Tibial nerve (tissue), 4 donors: ENCODE results near the gene CENPX. TPM values are rescaled to one million over a fixed set of nuclear protein-coding genes. Genes with fewer than 3 reads are reported as not detected.

ENCODE experiments used
- DNase-seq, 2 donors: peaks; one replicate each; pipeline ENCODE4 v3.0.0-alpha.2; 2019; ENCODE audit warnings: low spot score in 2 of 2
- H3K27ac ChIP-seq, 4 donors: fragments of 200-600 bp; sonication (generic) in 3 of 4; one replicate each; pipeline ENCODE4 v1.5.1; 2017 to 2019; ENCODE audit warnings: mild to moderate bottlenecking in 1 of 4
- H3K27me3 ChIP-seq, 2 donors: fragments of 200-600 bp; sonication (generic) in 1 of 2; one replicate each; pipeline versions ENCODE4 v1.5.1 to v1.6.0; 2017 to 2019
- H3K36me3 ChIP-seq, 3 donors: fragments of 200-600 bp; sonication (generic); one replicate each; pipeline ENCODE4 v1.5.1; 2018 to 2019
- H3K4me1 ChIP-seq, 4 donors: fragments of 200-600 bp; sonication (generic) in 3 of 4; one replicate each; pipeline ENCODE4 v1.5.1; 2017 to 2019
- H3K4me3 ChIP-seq, 4 donors: fragments of 200-600 bp; sonication (generic) in 3 of 4; one replicate each; pipeline ENCODE4 v1.5.1; 2017 to 2019; ENCODE audit warnings: mild to moderate bottlenecking in 1 of 4, moderate library complexity in 1 of 4
- H3K9me3 ChIP-seq, 4 donors: fragments of 200-600 bp; sonication (generic) in 3 of 4; one replicate each; pipeline ENCODE4 v1.5.1; 2017 to 2019
- EP300 ChIP-seq, 2 donors: sonication (generic); formaldehyde crosslinking; IDR thresholded peaks; one replicate each; pipeline ENCODE4 v1.6.1; 2017; ENCODE audit warnings: antibody characterized with exemption in 2 of 2, mild to moderate bottlenecking in 1 of 2
- POLR2A ChIP-seq, 2 donors: fragments of 450-650 bp; IDR thresholded peaks; one replicate each; pipeline ENCODE4 v1.6.1; 2017; ENCODE audit warnings: antibody characterized with exemption in 2 of 2, mild to moderate bottlenecking in 2 of 2, moderate library complexity in 2 of 2
- WGBS, 2 donors: methylation state at CpG; one replicate each; pipeline ENCODE4 v1.1.5; 2018; 5-methylcytosine and 5-hydroxymethylcytosine counted together
- total RNA-seq, 4 donors: library from RNA; depleted of rRNA; stranded (reverse); fragments of >200 nt; gene quantifications; one replicate each; pipeline ENCODE4 v1.1.0, GENCODE V29; 2016
- TF ChIP-seq, protein P1 (sequence below), 5 experiments: fragments of 200-600 bp in 3 of 5; fragments of 450-650 bp in 2 of 5; sonication (generic) in 3 of 5; IDR thresholded peaks; one replicate each; pipeline ENCODE4 v1.5.1; 2016 to 2019; ENCODE audit warnings: antibody characterized with exemption in 5 of 5, mild to moderate bottlenecking in 3 of 5, moderate library complexity in 2 of 5

Gene CENPX
- total RNA-seq, 4 donors from 2014 or later = 69.9 to 143 (median 78.0) TPM

DNA sequence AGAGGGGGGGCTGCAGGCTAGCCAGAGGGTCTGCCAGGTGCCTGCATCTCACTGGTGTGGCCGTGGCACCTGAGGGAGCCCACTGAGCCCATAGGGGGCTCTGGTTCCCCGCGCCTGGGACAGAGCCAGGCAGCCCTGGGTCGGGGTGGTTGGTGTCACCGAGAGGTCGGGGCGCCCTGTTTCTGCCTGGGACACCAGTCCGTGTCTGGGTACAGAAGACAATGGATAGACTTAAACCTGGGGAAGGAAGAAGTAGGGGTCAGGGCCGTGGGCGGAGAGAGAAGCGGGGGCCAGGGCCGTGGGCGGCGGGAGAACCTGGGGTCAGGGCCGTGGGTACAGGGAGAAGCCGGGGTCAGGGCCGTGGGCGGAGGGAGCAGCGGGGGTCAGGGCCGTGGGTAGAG is 25.9 kb upstream of the CENPX start:
- DNase-seq = no peak
- Histone ChIP-seq H3K27me3 (no peaks in the 10 kb centered on the region), H3K36me3 (peaks cover 0 to 48% (median 3%) of the 10 kb centered on the region in 3 donors), H3K4me3 (no peak overlapping the region), H3K4me1 (peaks cover 3 to 48% (median 18%) of the 10 kb centered on the region in 4 donors), H3K27ac (peak overlapping the region in 1 of 4 donors; percentile 90), H3K9me3 (no peaks in the 10 kb centered on the region)
- TF ChIP-seq EP300 (IDR thresholded peaks at IDR 0.05) = no peak
- no peak for TF ChIP-seq POLR2A (IDR thresholded peaks at IDR 0.05)
- TF ChIP-seq, protein P1, sequence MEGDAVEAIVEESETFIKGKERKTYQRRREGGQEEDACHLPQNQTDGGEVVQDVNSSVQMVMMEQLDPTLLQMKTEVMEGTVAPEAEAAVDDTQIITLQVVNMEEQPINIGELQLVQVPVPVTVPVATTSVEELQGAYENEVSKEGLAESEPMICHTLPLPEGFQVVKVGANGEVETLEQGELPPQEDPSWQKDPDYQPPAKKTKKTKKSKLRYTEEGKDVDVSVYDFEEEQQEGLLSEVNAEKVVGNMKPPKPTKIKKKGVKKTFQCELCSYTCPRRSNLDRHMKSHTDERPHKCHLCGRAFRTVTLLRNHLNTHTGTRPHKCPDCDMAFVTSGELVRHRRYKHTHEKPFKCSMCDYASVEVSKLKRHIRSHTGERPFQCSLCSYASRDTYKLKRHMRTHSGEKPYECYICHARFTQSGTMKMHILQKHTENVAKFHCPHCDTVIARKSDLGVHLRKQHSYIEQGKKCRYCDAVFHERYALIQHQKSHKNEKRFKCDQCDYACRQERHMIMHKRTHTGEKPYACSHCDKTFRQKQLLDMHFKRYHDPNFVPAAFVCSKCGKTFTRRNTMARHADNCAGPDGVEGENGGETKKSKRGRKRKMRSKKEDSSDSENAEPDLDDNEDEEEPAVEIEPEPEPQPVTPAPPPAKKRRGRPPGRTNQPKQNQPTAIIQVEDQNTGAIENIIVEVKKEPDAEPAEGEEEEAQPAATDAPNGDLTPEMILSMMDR (IDR thresholded peaks at IDR 0.05) = no peak
- WGBS, 2 donors = 70 to 80% methylated on average over 19 to 20 of the region's 20 CpGs

DNA sequence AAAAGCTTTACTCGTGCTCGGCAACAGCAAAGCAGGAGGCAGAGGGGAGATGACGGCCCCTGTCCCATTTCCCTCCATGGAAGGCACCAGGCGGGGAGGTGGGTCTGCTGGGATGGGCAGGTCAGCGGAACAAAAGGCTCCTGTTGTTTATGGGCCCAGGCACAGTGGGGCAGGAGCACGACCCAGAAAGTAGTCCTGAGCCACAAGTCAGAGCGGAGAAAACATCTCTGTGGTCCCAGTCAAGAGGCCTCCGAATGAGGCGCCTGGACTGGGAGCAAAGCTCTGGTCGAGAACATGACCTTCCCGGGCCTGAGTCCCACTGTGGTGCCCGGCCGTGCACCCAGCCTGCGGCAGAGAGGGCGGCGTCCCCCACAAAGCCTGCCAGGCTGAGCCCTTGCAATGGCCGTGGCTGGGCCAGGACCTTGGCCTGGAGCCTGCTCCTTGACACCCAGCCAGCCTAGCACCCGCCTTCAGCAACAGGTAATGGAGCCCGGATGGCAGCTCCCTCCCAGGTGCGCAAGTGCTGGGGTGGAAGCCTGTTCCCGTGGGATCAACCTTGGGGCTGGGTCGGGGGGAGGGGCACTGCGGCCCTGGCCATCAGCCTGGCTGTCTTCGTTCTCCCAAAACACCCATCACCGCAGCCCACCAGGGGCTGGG is 25.4 kb upstream of the CENPX start:
- H3K27me3 ChIP-seq = no peaks in the 10 kb centered on the region
- H3K4me3 ChIP-seq = no peak overlapping the region
- no peak for TF ChIP-seq EP300 (IDR thresholded peaks at IDR 0.05)
- TF ChIP-seq, protein P1 (IDR thresholded peaks at IDR 0.05) = no peak
- TF ChIP-seq POLR2A (IDR thresholded peaks at IDR 0.05) = no peak
- H3K36me3 ChIP-seq = peaks cover 0 to 42% (median 3%) of the 10 kb centered on the region in 3 donors
- H3K27ac ChIP-seq = peak overlapping the region in 1 of 4 donors; percentile 90
- WGBS, 2 donors = 74 to 83% methylated on average over 21 to 25 of the region's 25 CpGs
- H3K9me3 ChIP-seq = no peaks in the 10 kb centered on the region
- no peak for DNase-seq
- peaks cover 3 to 43% (median 13%) of the 10 kb centered on the region in 4 donors for H3K4me1 ChIP-seq

DNA sequence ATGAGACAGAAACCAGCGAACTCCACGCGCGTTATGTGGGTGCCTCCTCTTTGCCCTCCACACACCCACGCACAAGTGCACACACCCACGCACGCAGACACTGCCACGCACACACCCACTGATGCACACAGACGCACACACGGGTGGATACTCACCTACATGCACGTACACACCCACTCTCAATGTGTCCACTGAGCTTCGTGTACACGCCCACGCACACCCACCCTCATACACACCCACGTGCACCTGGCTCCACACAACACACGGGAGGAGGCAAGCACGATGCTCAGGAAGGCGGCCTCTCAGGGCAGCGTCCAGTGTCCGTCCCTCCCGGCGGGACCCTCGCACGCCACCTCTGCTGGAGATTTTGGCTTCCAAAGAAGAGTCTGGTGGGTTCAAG is 24.7 kb upstream of the CENPX start:
- DNase-seq = no peak
- TF ChIP-seq, protein P1 (IDR thresholded peaks at IDR 0.05) = no peak
- no peak for TF ChIP-seq EP300 (IDR thresholded peaks at IDR 0.05)
- no peak for TF ChIP-seq POLR2A (IDR thresholded peaks at IDR 0.05)
- Histone ChIP-seq H3K9me3 (no peaks in the 10 kb centered on the region), H3K36me3 (peaks cover 0 to 42% (median 3%) of the 10 kb centered on the region in 3 donors), H3K4me3 (no peak overlapping the region), H3K4me1 (peaks cover 0 to 36% (median 6%) of the 10 kb centered on the region in 4 donors), H3K27ac (peak overlapping the region in 1 of 4 donors; percentile 90), H3K27me3 (no peaks in the 10 kb centered on the region)
- 81% methylated on average over 21 to 24 of the region's 24 CpGs for WGBS, 2 donors

DNA sequence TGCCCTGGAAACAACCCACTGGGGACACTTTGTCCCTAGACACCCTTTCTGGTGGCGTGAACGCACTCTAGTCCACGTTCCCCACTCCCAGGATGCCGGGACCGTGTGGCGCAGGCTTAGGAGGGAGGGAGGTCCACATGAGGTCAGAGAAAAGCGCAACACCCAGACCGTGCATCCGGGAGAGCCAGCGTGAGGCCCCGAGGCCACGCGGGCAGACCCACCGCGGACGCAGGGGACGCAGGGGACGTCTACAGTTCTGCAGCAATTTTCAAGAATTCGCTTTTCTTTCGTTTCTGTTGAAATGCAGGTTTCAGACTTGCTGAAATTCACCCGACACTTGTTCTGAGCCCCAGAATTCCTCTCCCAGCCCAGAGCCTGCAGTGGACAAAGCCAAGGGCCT is 24.2 kb upstream of the CENPX start:
- H3K36me3 ChIP-seq = peaks cover 0 to 42% (median 3%) of the 10 kb centered on the region in 3 donors
- no peak for DNase-seq
- H3K9me3 ChIP-seq = no peaks in the 10 kb centered on the region
- TF ChIP-seq POLR2A (IDR thresholded peaks at IDR 0.05) (no peak), EP300 (IDR thresholded peaks at IDR 0.05) (no peak)
- TF ChIP-seq, protein P1 (IDR thresholded peaks at IDR 0.05) = no peak
- WGBS, 2 donors = 86 to 87% methylated on average over 20 to 21 of the region's 21 CpGs
- no peak overlapping the region for H3K27ac ChIP-seq
- H3K27me3 ChIP-seq = no peaks in the 10 kb centered on the region
- peaks cover 0 to 33% (median 5%) of the 10 kb centered on the region in 4 donors for H3K4me1 ChIP-seq
- no peak overlapping the region for H3K4me3 ChIP-seq

DNA sequence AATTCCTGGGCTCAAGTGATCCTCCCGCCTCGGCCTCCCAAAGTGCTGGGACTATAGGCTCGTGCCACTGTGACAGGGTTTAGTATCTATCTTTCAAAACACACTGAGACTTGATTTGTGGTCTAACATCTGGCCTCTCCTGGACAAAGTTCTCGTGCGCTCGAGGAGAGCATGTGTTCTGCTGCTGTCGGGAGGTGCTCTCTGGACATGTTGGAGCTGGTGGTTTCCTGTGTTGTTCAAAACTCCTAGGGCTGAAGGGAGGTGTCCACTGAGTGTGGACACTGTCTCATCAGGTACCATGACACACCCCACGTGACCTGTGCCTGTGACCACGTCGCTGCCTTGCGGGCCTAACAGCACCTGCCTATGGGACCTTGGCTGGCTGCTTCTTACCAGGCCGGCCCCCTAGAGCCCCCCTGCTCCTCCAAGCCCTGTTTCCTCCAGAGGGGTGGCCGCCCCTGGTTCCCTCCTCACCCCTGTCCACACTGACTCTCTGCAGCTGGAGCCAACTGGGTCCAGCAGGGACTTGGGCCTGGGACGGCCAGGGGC is 23.3 kb upstream of the CENPX start:
- WGBS, 2 donors = 71 to 76% methylated on average over 10 to 14 of the region's 14 CpGs
- Histone ChIP-seq H3K36me3 (peaks cover 0 to 42% (median 3%) of the 10 kb centered on the region in 3 donors), H3K4me1 (peaks cover 0 to 30% (median 5%) of the 10 kb centered on the region in 4 donors), H3K9me3 (no peaks in the 10 kb centered on the region), H3K4me3 (no peak overlapping the region), H3K27me3 (no peaks in the 10 kb centered on the region), H3K27ac (no peak overlapping the region)
- no peak for DNase-seq
- no peak for TF ChIP-seq EP300 (IDR thresholded peaks at IDR 0.05)
- TF ChIP-seq POLR2A (IDR thresholded peaks at IDR 0.05) = no peak
- TF ChIP-seq, protein P1 (IDR thresholded peaks at IDR 0.05) = no peak
